ENCODE measurements around the gene KDM6B.

Gene KDM6B

GRCh38 chr17:7811251-7811650, 22.8 kb upstream of the KDM6B start:
- no peak for TF ChIP-seq CTCF (IDR thresholded peaks at IDR 0.05; ENCODE audit: low read length, missing control alignments)
- no peak overlapping the region for H3K4me3 ChIP-seq (replicated peaks; ENCODE audit: low read depth, low read length)
- no peak for DNase-seq (ENCODE audit: low read depth)

- no peak for TF ChIP-seq CTCF (IDR thresholded peaks at IDR 0.05; ENCODE audit: low read length, missing control alignments)
- DNase-seq (ENCODE audit: low read depth): no peak
- no peak overlapping the region for H3K4me3 ChIP-seq (replicated peaks; ENCODE audit: low read depth, low read length)
Observed at GRCh38 chr17:7814969-7815368, 19.0 kb upstream of the KDM6B start.

GRCh38 chr17:7816926-7817642, 16.9 kb upstream of the KDM6B start:
- no peak for DNase-seq (ENCODE audit: low read depth)
- no peak for TF ChIP-seq CTCF (IDR thresholded peaks at IDR 0.05; ENCODE audit: low read length, missing control alignments)
- no peak overlapping the region for H3K4me3 ChIP-seq (replicated peaks; ENCODE audit: low read depth, low read length)

- H3K4me3 ChIP-seq (replicated peaks; ENCODE audit: low read depth, low read length): no peak overlapping the region
- DNase-seq (ENCODE audit: low read depth): no peak
- no peak for TF ChIP-seq CTCF (IDR thresholded peaks at IDR 0.05; ENCODE audit: low read length, missing control alignments)
Observed at GRCh38 chr17:7817643-7817964, 16.4 kb upstream of the KDM6B start.

- H3K4me3 ChIP-seq (replicated peaks; ENCODE audit: low read depth, low read length): no peak overlapping the region
- DNase-seq (ENCODE audit: low read depth): no peak
- TF ChIP-seq CTCF (IDR thresholded peaks at IDR 0.05; ENCODE audit: low read length, missing control alignments): no peak
Observed at GRCh38 chr17:7818026-7818425, 16.0 kb upstream of the KDM6B start.

- H3K4me3 ChIP-seq (replicated peaks; ENCODE audit: low read depth, low read length): no peak overlapping the region
- no peak for DNase-seq (ENCODE audit: low read depth)
- no peak for TF ChIP-seq CTCF (IDR thresholded peaks at IDR 0.05; ENCODE audit: low read length, missing control alignments)
Observed at GRCh38 chr17:7818746-7819645, 15.0 kb upstream of the KDM6B start.
